ENCODE data around the gene VSX1. TPM values are rescaled to one million over a fixed set of nuclear protein-coding genes. Genes with fewer than 3 reads are reported as not detected.

Gene VSX1
- total RNA-seq, 1 donor: not detected

DNA sequence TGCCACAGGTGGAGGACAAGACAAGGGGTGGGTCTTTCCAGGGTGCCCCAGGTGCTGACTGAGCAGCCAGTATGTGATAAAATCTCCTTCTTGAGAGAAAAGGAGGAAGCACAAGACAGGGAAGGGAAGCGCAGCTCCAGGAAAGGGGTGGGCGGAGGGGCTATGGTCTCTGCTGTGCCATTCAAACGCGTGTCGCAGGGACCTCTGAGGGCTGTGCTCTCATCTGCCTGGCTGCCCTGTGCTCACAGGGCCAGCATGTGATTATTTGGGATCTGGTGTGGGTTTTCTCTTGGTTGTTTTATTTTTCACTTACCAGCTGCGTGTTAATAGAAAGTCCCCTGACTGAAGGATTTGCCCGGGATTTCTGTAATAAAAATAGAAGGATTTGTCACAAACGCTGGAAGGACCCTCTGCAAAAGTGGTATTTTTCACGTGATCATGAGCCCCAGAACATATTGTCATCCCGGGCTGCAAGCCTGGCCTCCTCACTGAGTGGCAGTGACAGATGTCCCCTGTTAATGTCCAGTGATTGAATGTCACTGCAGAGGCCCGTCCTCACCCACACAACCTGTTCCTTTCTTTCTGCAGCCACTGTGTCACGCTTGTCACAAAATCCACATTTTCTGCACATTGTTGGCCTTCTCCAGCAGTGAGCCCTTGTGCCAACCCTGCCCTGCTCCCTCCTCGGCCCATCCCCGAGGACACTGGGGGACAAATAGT lies 35.0 kb upstream of the VSX1 start:
- H2AFZ ChIP-seq (ENCODE audit: low read length): no peak overlapping the region
- H3K36me3 ChIP-seq (ENCODE audit: insufficient read depth, low read length): no peaks in the 10 kb centered on the region
- H4K20me1 ChIP-seq (ENCODE audit: insufficient read depth, low read length): no peaks in the 10 kb centered on the region
- peaks cover 42% of the 10 kb centered on the region for H3K27me3 ChIP-seq (ENCODE audit: insufficient read depth, low read length)
- no peak overlapping the region for H3K27ac ChIP-seq (ENCODE audit: low read depth, low read length)
- no peaks in the 10 kb centered on the region for H3K79me2 ChIP-seq (ENCODE audit: insufficient read depth, low read length)
- no peaks in the 10 kb centered on the region for H3K9me3 ChIP-seq (ENCODE audit: low read depth, low read length)
- no peak overlapping the region for H3K4me2 ChIP-seq (ENCODE audit: insufficient read depth, low read length)
- H3K4me3 ChIP-seq (ENCODE audit: insufficient read depth, low read length): no peak overlapping the region
- no peaks in the 10 kb centered on the region for H3K4me1 ChIP-seq (ENCODE audit: insufficient read depth, low read length)
- DNase-seq (ENCODE audit: insufficient read length, low spot score, missing footprints): no peak
- TF ChIP-seq, protein P1, sequence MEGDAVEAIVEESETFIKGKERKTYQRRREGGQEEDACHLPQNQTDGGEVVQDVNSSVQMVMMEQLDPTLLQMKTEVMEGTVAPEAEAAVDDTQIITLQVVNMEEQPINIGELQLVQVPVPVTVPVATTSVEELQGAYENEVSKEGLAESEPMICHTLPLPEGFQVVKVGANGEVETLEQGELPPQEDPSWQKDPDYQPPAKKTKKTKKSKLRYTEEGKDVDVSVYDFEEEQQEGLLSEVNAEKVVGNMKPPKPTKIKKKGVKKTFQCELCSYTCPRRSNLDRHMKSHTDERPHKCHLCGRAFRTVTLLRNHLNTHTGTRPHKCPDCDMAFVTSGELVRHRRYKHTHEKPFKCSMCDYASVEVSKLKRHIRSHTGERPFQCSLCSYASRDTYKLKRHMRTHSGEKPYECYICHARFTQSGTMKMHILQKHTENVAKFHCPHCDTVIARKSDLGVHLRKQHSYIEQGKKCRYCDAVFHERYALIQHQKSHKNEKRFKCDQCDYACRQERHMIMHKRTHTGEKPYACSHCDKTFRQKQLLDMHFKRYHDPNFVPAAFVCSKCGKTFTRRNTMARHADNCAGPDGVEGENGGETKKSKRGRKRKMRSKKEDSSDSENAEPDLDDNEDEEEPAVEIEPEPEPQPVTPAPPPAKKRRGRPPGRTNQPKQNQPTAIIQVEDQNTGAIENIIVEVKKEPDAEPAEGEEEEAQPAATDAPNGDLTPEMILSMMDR (IDR thresholded peaks at IDR 0.05; ENCODE audit: extremely low read depth, low read depth, low read length): no peak

DNA sequence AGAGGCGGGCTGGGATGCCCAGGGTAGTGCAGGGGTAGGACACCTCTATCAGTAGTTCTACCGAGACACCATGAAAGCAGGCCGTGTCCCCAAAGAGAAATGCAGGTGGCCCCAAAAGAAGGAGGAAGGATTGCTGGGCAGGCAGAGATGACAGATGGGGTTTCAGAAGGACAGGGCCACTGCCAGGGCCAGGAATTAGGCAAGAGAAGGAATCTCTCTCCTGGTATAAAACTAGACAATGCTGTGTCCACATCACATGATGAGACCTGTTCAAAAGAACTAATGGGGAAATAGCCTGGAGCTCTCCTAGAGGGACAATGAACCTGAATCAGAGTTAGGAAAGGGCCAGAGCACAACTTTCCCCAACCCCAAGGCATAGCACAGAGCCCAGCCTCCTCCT lies 21.6 kb upstream of the VSX1 start:
- Histone ChIP-seq H3K79me2 (ENCODE audit: insufficient read depth, low read length) (no peaks in the 10 kb centered on the region), H3K4me1 (ENCODE audit: insufficient read depth, low read length) (no peaks in the 10 kb centered on the region), H3K4me2 (ENCODE audit: insufficient read depth, low read length) (no peak overlapping the region), H2AFZ (ENCODE audit: low read length) (no peak overlapping the region), H3K36me3 (ENCODE audit: insufficient read depth, low read length) (no peaks in the 10 kb centered on the region), H3K27ac (ENCODE audit: low read depth, low read length) (no peak overlapping the region), H3K9me3 (ENCODE audit: low read depth, low read length) (no peaks in the 10 kb centered on the region), H3K4me3 (ENCODE audit: insufficient read depth, low read length) (no peak overlapping the region), H4K20me1 (ENCODE audit: insufficient read depth, low read length) (no peaks in the 10 kb centered on the region), H3K27me3 (ENCODE audit: insufficient read depth, low read length) (peaks cover 30% of the 10 kb centered on the region)
- TF ChIP-seq, protein P1 (IDR thresholded peaks at IDR 0.05; ENCODE audit: extremely low read depth, low read depth, low read length): no peak
- DNase-seq (ENCODE audit: insufficient read length, low spot score, missing footprints): no peak

DNA sequence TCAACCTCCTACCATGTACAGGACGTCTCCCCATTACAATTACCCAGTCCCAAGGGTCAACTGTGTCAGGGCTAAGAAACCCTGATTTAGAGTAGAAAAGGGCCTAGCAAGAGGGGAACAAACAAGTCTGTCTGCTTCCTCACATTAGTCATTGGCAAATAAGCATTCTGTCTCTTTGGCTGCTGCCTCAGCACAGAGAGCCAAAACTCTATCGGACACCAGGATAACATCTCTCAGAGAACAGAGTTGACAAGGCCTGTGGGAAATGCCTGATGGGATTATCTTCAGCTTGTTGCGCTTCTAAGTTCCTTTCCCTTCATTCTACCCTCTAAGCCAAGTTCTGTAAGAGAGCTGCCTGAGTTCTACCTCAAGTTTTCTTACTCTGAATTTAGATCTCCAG lies 19.0 kb upstream of the VSX1 start:
- H2AFZ ChIP-seq (ENCODE audit: low read length): no peak overlapping the region
- no peak overlapping the region for H3K27ac ChIP-seq (ENCODE audit: low read depth, low read length)
- no peaks in the 10 kb centered on the region for H4K20me1 ChIP-seq (ENCODE audit: insufficient read depth, low read length)
- H3K4me3 ChIP-seq (ENCODE audit: insufficient read depth, low read length): no peak overlapping the region
- TF ChIP-seq, protein P1 (IDR thresholded peaks at IDR 0.05; ENCODE audit: extremely low read depth, low read depth, low read length): no peak
- H3K27me3 ChIP-seq (ENCODE audit: insufficient read depth, low read length): peaks cover 36% of the 10 kb centered on the region
- no peaks in the 10 kb centered on the region for H3K9me3 ChIP-seq (ENCODE audit: low read depth, low read length)
- no peaks in the 10 kb centered on the region for H3K79me2 ChIP-seq (ENCODE audit: insufficient read depth, low read length)
- H3K4me1 ChIP-seq (ENCODE audit: insufficient read depth, low read length): no peaks in the 10 kb centered on the region
- H3K4me2 ChIP-seq (ENCODE audit: insufficient read depth, low read length): no peak overlapping the region
- no peaks in the 10 kb centered on the region for H3K36me3 ChIP-seq (ENCODE audit: insufficient read depth, low read length)
- no peak for DNase-seq (ENCODE audit: insufficient read length, low spot score, missing footprints)

DNA sequence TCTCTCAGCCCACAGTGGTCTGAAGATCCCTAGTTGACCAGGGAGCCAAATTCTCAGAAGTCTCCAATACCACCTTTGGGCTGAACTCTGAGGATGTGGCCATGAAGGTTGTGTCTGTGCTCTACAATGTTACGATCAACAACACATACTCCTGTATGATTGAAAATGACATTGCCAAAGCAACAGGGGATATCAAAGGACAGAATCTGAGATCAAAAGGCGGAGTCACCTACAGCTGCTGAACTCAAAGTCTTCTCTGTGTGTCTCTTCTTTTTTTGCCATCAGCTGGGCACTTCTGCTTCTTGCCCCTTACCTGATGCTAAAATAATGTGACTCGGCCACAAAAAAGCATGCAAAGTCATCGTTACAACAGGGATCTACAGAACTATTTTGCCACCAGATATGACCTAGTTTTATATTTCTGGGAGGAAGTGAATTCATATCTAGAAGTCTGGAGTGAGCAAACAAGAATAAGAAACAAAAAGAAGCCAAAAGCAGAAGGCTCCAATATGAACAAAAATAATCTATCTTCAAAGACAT lies 17.7 kb upstream of the VSX1 start:
- no peak overlapping the region for H3K4me2 ChIP-seq (ENCODE audit: insufficient read depth, low read length)
- H4K20me1 ChIP-seq (ENCODE audit: insufficient read depth, low read length): no peaks in the 10 kb centered on the region
- no peak overlapping the region for H2AFZ ChIP-seq (ENCODE audit: low read length)
- no peaks in the 10 kb centered on the region for H3K79me2 ChIP-seq (ENCODE audit: insufficient read depth, low read length)
- TF ChIP-seq, protein P1 (IDR thresholded peaks at IDR 0.05; ENCODE audit: extremely low read depth, low read depth, low read length): no peak
- DNase-seq (ENCODE audit: insufficient read length, low spot score, missing footprints): no peak
- no peaks in the 10 kb centered on the region for H3K9me3 ChIP-seq (ENCODE audit: low read depth, low read length)
- H3K27me3 ChIP-seq (ENCODE audit: insufficient read depth, low read length): peaks cover 45% of the 10 kb centered on the region
- no peak overlapping the region for H3K27ac ChIP-seq (ENCODE audit: low read depth, low read length)
- H3K4me3 ChIP-seq (ENCODE audit: insufficient read depth, low read length): no peak overlapping the region
- no peaks in the 10 kb centered on the region for H3K4me1 ChIP-seq (ENCODE audit: insufficient read depth, low read length)
- no peaks in the 10 kb centered on the region for H3K36me3 ChIP-seq (ENCODE audit: insufficient read depth, low read length)
